GM18870 (cell line): Measurements from ENCODE around the gene ZNF497.

ENCODE experiments used
- ATAC-seq: cut with Tn5 transposase; IDR thresholded peaks from one replicate; pipeline ENCODE4 v1.9.1; 2021; ENCODE audit warnings: moderate library complexity; ENCODE audit not compliant: unreplicated experiment

The ZNF497 gene

GRCh38 chr19:58368561-58369360 lies 6.2 kb upstream of the ZNF497 start:
- ATAC-seq = no peak

- no peak for ATAC-seq
Observed at GRCh38 chr19:58367698-58368454, 5.3 kb upstream of the ZNF497 start.

GRCh38 chr19:58366585-58367430 lies 4.3 kb upstream of the ZNF497 start:
- ATAC-seq = no peak

- ATAC-seq = no peak
Observed at GRCh38 chr19:58364146-58364545, 1.6 kb upstream of the ZNF497 start.

GRCh38 chr19:58361900-58362271 lies 665 bp downstream of the ZNF497 start:
- no peak for ATAC-seq

- ATAC-seq = no peak
Observed at GRCh38 chr19:58357481-58358145, 4.9 kb downstream of the ZNF497 start.

- ATAC-seq = no peak
Observed at GRCh38 chr19:58356766-58357480, 5.6 kb downstream of the ZNF497 start.

GRCh38 chr19:58355908-58356765 lies 6.4 kb downstream of the ZNF497 start:
- ATAC-seq = no peak

GRCh38 chr19:58355215-58355796 lies 7.2 kb downstream of the ZNF497 start:
- no peak for ATAC-seq

GRCh38 chr19:58354478-58355030 lies 8.0 kb downstream of the ZNF497 start:
- ATAC-seq = no peak

- no peak for ATAC-seq
Observed at GRCh38 chr19:58353717-58354477, 8.7 kb downstream of the ZNF497 start.

- no peak for ATAC-seq
Observed at GRCh38 chr19:58352760-58353671, 9.5 kb downstream of the ZNF497 start, which contains the start of gene A1BG. Gene A1BG (minus strand): TSS chr19:58353492. CDS start chr19:58353437, 55 bp downstream.

GRCh38 chr19:58351990-58352755 lies 10.4 kb downstream of the ZNF497 start:
- ATAC-seq = no peak

- ATAC-seq = no peak
Observed at GRCh38 chr19:58351558-58351878, 11.0 kb downstream of the ZNF497 start.

GRCh38 chr19:58350871-58351557 lies 11.5 kb downstream of the ZNF497 start:
- no peak for ATAC-seq
